HG03045 (cell line): ENCODE data around the gene PET100.
A peak's percentile ranks its signal among the peaks of the same experiment; 100 is the strongest.

Source experiments
- ATAC-seq: cut with Tn5 transposase; IDR thresholded peaks from one replicate; pipeline ENCODE4 v1.9.1; 2021; ENCODE audit warnings: mild to moderate bottlenecking, moderate library complexity; ENCODE audit not compliant: unreplicated experiment

The PET100 gene, protein sequence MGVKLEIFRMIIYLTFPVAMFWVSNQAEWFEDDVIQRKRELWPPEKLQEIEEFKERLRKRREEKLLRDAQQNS

DNA sequence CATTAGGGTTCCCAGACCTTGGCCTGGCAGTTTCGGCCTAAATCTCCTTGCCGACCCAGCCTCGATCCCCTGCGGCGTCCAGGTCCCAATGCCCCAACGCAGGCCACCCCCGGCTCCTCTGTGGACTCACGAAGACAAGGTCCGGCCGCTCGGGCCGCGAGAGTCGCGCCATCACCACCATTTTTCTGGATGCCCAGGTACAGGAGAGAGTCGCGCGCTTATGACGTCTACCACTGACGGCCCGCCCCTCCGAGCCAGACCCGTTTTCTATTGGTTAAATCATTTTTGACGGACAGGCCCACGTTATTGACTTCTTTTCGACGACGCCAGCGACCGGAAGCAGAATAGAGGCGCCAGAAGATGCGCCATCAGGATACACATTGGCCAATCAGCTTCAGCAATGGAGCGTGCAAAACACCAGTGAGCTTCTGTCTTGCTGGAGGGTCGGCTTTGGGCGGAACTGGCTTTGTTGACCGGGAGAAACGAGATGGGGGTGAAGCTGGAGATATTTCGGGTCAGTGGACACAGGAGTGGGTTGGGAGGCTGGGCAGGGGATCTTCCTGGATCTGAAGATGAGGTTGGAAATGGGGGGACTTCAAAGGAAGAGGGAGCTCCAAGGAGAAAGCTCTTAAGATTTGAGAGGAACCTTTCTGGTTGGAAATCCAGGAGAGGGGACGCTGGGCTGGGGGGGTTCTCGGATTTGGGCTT, at the start of gene PET100, which contains the start of gene XAB2:
TSS of gene PET100 (plus strand) at position 447 of the 708 bp plus-strand sequence. CDS start at position 488, 41 bp downstream.
TSS of gene XAB2 (minus strand) at position 199 of the 708 bp plus-strand sequence. CDS start at position 181, 18 bp downstream.
- ATAC-seq = peak; percentile 85

DNA sequence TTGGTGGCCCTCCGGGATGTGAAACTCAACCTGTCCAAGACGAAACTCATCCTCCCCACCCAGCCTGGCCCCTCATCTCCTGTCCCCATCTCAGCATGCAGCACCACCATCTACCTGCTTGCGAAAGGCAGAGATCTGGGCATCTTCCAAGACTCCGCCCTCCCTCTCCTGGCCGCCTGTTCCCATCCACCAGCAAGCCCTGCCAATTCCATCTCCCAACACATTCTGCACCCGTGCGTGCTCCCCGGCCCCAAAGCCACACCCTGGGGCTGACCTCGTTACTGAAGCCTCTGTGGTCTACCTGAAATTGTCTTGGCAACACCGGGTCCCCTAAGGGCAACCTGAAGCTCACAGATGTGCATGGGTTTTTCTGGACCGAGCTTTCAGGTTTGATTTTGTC, 47.1 kb upstream of the PET100 start:
- no peak for ATAC-seq

DNA sequence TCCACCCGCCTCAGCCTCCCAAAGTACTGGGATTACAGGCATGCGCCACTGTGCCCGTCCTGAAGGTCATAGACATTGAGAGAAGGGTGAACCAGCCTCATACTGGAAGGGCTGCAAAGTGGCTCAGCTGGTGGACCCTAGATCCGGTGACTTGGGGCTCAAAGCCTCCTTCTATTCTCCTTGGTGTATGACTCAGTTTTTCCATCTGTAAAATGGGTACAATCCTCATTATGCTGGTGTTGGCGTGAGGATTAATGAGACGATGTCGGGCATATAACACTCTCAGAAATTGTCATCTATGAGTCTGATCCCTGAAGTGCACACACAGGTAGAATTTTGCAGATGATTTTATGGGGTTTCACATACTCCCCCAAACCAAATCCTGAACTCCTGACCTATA, 39.8 kb upstream of the PET100 start:
- ATAC-seq = no peak

DNA sequence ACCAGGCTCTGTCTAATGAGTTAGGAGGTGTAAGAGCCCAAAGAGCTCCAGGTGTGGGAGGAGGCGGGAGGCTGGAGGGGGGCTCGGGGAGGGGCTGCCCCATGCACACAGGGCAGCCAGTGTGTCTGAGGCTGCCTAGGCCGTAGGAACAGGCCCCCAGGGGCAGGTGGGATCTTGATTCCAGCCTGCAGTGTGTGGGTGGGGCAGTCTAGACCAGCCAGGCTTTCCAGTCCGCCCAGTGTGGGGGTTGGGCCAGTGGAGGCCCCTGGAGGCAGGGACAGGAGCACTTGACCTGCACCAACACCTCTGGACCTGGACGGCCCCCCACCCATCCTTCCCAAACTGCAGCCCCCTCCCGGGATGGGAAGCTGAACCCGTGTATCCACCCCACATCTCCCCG, 39.3 kb upstream of the PET100 start:
- no peak for ATAC-seq

DNA sequence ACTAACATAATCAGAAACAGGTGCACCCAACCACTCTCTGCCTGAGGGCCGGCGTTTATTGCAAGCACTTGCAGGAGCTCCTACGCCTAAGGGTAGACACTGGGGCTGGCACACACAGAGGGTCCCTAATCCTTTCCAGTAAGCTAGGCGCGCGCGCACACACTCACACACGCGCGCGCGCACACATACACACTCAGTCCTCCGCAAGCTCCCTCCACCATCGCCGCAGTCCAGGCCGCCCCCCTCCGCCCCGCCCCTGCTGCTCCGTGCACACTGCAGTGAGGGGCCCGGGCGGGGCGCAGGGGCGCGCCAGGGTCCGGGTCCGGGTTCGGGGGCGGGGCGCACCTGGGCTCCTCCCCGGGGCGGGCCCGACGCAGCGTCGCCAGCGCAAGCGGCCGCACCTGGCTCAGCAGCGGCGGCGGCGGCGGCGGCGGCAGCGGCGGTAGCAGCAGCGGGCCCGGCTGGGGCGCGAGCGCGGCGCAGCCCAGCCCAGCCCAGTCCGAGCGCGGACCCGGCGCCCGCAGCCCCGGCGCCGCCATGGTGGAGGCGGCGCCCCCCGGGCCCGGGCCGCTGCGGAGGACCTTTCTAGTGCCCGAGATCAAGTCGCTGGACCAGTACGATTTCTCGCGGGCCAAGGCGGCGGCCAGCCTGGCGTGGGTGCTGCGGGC, 34.0 kb upstream of the PET100 start, which contains the start of gene CAMSAP3:
TSS of gene CAMSAP3 (plus strand) at position 398 of the 668 bp plus-strand sequence. CDS start at position 538, 140 bp downstream.
- ATAC-seq = no peak

DNA sequence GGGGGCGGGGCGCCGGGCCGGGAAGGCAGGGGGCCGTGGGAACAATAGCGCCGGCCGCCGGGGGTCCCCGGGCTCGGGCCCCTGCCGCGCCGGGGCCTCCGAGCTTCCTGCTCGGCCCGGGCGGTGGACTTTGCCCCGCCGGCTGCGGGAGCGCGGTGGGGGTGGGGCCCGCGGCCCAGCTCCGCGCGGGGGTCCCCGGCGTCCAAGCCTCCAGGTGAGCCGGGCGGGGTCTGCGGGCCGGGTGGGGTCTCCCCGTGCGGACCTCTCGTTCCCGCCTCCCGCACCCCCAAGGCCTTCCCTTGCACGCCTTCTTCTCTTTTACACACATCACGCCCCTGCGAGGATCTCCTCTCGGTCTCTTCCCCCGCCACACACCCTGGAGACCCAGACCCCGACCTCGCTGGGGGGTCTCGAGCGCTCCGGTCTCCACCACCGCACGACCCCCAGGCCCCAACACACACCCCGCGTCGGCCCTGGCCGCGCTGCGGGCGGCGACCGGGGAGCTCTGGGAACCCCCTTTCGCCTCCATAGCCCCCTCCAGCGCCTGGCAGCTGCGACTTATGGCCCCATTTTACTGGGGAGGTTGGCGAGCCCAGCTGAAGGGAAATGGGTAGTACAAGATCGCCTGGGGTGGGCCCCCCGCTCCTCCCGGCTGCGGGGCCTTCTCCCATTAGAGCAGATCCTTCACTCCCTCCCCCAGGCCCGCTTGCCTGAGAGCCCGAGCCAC, 33.2 kb upstream of the PET100 start:
- no peak for ATAC-seq

DNA sequence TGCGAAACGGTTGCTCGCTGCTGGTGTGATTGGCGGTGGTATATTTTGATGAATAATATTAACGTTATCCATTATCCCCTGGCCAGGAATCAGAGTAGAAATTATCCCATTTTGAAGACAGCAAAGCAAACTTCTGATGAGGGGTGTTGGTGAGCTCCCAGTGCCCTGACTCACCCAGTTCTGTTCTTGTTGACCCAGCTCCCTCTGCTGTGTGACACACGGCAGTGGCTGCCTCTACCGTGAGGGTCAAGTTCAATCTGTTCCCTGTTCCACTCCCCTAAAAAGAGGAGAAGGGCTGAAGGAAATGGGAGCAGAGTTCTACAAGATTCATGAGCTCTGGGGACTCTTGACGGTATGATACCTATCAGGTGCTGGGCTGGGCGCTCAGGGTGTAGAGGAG, 31.9 kb upstream of the PET100 start:
- no peak for ATAC-seq

DNA sequence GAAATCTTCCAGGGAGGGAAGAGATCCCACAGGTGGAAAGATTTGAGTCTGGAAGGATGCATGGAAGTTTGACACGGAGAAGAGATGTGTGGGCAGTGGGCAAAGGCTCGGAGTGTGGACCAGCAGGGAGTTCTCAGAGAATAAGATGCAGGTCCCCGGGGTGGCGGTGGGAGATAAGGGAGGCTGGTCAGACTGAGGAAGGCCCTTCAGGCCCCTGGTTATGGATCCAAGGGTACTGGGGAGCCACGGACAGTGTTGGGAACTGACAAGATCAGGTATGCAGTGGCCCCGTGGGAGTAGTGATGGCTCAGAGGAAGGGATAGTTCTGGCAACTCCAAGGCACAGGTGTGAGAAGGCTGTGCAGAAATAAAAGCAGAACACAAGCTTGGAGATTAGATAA, 31.4 kb upstream of the PET100 start:
- no peak for ATAC-seq

DNA sequence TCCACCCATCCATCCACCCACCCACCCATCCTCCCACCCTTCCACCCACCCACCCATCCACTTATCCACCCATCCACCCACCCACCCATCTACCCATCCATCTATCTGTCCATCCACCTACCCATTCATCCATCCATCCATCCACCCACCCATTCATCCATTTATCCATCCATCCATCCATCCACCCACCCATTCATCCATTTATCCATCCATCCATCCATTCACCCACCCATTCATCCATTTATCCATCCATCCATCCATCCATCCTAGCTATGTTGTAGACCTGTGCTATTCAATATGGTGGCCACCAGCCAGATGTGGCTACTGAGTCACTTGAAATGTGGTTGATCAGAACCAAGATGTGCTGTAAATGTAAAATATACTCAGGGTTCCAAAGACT, 28.9 kb upstream of the PET100 start:
- ATAC-seq = no peak

DNA sequence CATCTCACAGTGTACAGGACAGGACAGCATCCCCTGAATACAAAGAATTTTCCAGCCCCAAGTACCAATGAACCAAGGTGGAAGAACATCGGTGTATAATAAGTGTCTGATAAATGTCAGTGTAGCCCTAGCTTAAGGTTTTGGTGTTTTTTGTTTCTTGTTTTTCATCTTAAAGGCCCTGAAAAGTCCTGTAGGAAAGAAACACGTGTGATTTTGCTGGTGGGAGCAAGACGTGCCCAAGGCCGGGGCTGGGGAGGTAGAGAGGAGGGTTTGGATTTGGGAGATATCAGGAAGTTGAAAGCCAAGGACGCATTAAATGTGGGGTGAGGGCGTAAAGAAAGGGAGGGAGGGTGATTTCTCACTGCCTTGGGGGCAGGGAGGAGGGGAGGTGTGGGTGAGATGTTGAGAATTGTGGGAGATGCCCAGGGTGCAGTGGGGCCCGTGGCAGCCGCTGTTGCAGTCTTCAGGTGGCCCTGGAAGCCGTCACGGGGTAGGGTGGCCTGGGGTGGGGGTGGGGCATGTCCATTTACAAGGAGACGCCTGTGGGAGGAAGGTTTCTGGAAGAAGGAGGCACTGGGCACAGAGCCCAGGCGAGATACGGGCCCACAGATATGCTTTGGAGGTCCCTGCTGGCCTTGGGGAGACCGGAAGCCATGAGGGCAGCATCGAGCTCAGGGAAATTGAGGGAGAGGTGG, 27.2 kb upstream of the PET100 start:
- ATAC-seq = no peak

DNA sequence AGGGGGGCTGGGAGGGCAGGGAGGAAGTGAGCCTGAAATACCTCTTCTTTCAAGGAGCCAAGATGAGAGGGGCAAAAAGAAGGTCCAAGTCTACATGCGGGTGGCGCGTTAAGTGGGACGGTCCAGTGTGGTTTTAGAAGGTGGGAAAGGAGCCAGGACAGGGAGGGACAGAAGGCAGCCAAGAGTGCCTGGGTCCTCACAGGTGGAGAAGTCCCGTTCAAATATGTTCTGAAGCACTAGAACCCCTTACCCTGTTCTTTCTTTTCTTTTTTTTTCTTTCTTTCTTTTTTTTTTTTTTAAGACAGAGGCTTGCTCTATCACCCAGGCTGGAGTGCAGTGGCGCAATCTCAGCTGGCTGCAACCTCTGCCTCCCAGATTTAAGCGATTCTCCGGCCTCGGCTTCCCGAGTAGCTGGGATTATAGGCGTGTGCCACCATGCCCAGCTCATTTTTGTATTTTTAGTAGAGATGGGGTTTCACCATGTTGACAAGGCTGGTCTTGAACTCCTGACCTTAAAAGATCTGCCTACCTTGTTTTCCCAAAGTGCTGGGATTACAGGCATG, 26.6 kb upstream of the PET100 start:
- no peak for ATAC-seq

DNA sequence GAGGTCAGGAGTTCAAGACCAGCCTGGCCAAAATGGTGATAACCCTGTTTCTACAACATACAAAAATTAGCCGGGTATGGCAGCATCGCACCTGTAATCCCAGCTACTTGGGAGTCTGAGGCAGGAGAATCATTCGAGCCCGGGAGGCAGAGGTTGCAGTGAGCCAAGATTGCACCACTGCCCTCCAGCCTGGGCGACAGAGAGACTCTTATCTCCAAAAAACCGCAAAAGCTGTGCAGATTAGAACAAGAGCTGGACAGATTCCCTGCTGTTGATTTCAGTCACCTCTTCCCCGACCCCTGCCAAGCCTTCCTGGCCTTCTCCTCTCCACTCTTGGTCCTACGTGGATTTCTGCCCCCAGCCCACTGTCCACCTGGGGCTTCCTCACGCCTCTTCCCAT, 25.7 kb upstream of the PET100 start:
- no peak for ATAC-seq

DNA sequence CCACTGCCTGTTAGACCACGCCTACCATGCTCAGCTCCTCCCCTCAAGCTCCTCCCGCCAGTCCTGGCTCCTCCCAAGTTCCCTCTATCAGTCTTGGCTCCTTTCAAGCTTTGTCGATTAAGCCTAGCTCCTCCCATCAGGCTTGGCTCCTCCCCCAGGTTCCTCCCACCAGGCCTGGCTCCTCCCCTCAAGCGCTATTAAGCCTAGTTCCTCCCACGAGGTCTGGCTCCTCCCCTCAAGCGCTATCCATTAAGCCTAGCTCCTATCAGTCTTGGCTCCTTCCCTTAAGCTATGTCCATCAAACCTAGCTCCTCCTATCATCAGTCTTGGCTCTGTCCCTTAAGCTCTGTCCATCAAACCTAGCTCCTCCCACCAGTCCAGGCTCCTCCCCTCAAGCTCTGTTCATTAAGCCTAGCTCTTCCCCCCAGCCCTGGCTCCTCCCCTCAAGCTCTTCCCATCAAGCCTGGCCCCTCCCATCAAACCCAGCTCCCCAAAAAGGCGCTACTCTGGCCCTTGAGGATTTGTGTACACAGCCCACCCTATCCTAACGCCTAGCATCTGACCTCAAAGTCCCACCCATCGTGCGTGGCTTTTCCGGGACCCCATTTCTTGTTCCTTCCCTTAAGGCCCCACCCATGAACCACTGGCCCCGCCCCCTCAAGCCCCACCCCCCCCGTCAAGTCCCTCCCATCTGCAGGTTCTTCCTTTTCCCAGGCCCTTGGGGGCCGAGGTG, 23.9 kb upstream of the PET100 start:
- no peak for ATAC-seq

DNA sequence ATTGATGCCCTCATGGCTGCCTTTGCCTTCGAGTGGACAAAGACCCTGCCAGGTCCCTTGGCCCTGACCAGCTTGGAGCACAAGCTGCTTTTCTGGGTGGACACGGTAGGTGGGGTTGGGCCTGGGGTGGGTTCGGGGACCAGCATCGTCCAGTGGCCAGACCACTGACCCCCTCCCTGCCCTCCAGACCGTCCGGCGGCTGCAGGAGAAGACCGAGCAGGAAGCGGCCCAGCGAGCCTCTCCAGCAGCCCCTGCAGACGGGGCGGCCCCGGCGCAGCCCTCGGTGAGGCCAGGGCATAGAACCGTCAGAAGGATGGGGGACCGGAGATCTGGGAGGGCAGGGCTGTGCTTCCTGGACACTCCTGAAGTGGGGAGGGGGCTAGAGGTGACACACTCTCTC, 23.3 kb upstream of the PET100 start:
- ATAC-seq = no peak

DNA sequence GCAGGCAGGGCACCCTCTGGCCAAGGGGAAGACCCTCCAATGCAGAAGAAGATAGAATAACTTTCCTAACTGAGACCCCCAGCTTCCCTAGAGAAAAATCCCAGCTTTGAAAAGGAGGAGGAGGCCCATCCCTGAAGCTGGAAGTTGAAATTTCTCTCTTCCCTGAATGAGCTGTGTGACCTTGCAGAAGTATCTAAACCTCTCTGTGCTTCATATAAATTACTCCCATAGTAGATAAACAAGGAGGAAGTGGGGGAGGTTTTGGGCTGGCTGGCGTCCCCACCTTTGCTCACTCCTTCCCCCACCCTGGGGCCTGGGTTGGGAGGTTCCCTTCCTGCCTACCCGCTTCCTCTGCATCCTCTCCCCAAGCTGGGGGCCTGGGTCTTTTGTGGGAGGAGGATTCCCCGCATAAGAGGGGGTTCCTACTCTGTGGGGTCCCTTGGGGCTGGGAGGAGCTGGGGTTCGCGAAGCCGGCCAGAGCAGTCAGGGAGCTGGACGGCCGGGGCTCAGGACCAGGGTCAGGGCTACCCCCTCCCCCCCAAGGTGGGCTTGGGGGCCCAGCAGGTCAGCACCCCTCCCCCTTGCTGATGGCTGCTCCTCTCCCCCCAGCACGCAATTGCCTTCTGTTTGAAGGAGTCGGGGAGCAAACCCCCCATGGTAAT, 22.2 kb upstream of the PET100 start:
- ATAC-seq = no peak

DNA sequence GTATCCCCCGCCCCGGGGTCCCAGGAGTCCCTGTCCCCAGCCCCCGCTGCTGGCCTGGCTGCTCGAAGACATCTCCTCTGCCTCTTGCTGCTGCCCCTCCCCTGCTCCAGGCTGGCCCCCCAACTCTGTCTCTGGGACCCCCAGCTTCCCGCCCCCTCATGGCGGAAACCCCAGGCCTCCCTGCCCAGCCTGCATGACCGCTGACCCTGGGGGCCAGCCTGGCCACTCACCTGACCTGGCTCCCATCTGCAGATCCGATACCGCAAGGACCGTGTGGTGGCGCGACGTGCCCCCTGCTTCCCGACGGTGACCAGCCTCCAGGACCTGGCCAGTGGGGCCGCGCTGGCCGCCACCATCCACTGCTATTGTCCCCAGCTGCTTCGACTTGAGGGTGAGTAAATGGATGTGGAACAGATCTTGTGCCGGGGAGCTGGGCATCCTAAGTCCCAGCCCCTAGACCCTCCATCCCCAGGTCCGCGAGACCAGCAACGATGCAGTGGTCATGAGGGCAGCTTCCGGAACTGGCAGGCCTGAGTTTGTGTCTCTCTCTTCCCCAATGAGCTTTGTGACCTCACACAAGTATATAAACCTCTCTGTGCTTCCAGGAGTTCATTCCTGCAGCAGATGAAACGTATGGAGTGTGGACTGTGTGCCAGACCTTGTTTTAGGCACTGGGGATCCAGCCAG, 21.6 kb upstream of the PET100 start:
- no peak for ATAC-seq

DNA sequence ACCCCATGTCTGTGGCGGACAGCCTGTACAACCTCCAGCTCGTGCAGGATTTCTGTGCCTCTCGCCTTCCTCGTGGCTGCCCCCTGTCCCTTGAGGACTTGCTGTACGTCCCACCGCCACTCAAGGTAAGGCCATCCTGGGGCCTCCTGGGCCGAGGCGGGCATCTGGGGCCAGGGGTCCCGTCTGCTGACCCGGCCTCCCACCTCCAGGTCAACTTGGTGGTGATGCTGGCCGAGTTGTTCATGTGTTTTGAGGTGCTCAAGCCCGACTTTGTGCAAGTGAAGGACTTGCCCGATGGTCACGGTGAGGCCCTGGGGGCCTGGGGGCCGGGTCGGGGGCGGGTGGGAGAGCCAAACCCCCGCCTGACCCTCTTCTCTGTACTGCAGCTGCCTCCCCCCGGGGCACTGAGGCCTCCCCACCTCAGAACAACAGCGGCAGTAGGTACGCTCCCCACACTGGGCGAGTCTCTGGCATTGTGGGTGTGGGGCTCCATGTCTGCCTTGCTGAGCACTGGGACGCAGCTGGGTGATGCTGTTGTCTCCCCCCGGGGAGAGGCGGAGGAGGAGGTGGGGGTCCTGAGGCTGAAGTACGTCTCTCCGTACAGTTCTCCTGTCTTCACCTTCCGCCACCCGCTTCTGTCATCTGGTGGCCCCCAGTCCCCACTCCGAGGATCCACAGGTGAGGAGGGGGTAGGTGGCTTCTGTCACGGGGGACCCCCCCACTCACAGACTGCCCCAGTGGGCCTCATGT, 18.9 kb upstream of the PET100 start:
- no peak for ATAC-seq
